ENCODE measurements around the gene KNL1. TPM values are rescaled to one million over a fixed set of nuclear protein-coding genes. Genes with fewer than 3 reads are reported as not detected.

KNL1 gene
- total and polyA plus RNA-seq, 10 of the 15 experiments (the other 5 are each of a cell fraction or from before 2014, with no cell fraction given) = 10.9 to 55.5 (median 28.4) TPM

- no peak overlapping the region for H2AFZ ChIP-seq (ENCODE audit: control insufficient read depth, low read depth, low read length)
- DNase-seq (ENCODE audit: low read depth, low spot score) = peak; percentile 94
- peak; percentile 89 for ATAC-seq
- H4K20me1 ChIP-seq (ENCODE audit: control insufficient read depth, insufficient read depth) = no peaks in the 10 kb centered on the region
- FAIRE-seq = peak; percentile 96
- H3K9ac ChIP-seq (ENCODE audit: control insufficient read depth, insufficient read depth, low read length) = peak overlapping the region; percentile 33
- H3K4me2 ChIP-seq (ENCODE audit: control insufficient read depth, insufficient read depth) = peak overlapping the region; percentile 90
- peaks cover 78% of the 10 kb centered on the region for H3K4me1 ChIP-seq (ENCODE audit: control insufficient read depth, insufficient read depth, low read length)
- RAD21 ChIA-PET (ENCODE audit: unreplicated experiment) = interaction anchor here (0.9 to 2.3 kb wide), 12 partner anchors 9 to 320 kb away, joined by 3 to 23 read pairs (median 5); partner anchors contain the start of genes CCDC32 and RPUSD2
- H3K36me3 ChIP-seq (ENCODE audit: control insufficient read depth in 2 of 2, insufficient read depth in 2 of 2, low read length in 1 of 2) = peaks cover 0 to 10% of the 10 kb centered on the region in 2 experiments; a peak in 1 of 4 replicates
- peak overlapping the region; percentile 89 for H3K27ac ChIP-seq (ENCODE audit: control insufficient read depth, insufficient read depth)
- H3K79me2 ChIP-seq (ENCODE audit: control insufficient read depth, insufficient read depth, low read length) = peaks cover 15% of the 10 kb centered on the region
- no peaks in the 10 kb centered on the region for H3K27me3 ChIP-seq (replicated peaks in 1 of 2; ENCODE audit: control insufficient read depth in 2 of 2, insufficient read depth in 2 of 2, low read length in 1 of 2)
- SMC1A ChIA-PET (ENCODE audit: uncharacterized antibody, unreplicated experiment) = interaction anchor here (0.6 to 6.2 kb wide), 10 partner anchors 9 to 207 kb away, joined by 3 to 60 read pairs (median 6); partner anchors contain the start of genes CCDC32 and RPUSD2
- under 1% methylated on average over 6 of the region's 6 CpGs for WGBS (ENCODE audit: insufficient coverage, insufficient replicate concordance, low lambda C conversion rate, missing lambda C conversion rate)
- BruUV-seq (replicated peaks) = TSS peak; percentile 3
- in situ Hi-C loops (cut with MboI) = no loop called here
- intact Hi-C loops (cut with micrococcal nuclease; ENCODE audit: unreplicated experiment) = loop anchor here (2.0 kb wide), 1 partner anchor 14 kb away; the partner anchor contains the start of gene CCDC32
- POLR2A ChIA-PET = interaction anchor here (0.7 to 1.9 kb wide), 8 partner anchors 9 to 321 kb away, joined by 3 to 11 read pairs (median 5); partner anchors contain the start of genes CCDC32 and RPUSD2
- CTCF ChIA-PET = interaction anchor here (0.6 to 1.5 kb wide), 6 partner anchors 12 to 448 kb away, joined by 3 to 5 read pairs (median 4); partner anchors contain the start of gene RPUSD2
- H3K9me3 ChIP-seq (replicated peaks; ENCODE audit: control insufficient read depth, insufficient read depth, low read length) = no peaks in the 10 kb centered on the region; the same call in 2 of the 3 replicates
- peak overlapping the region; percentile 17; the same call in 1 of the 2 replicates for H3K4me3 ChIP-seq
- TF ChIP-seq CTCF (IDR thresholded peaks at IDR 0.05 in 2 of 3, conservative IDR thresholded peaks at IDR 0.05 in 1 of 3; ENCODE audit: control insufficient read depth in 2 of 3, extremely low read depth in 1 of 3, insufficient read depth in 1 of 3, low read depth in 3 of 3, low read length in 3 of 3) (no peak), MYB (IDR thresholded peaks at IDR 0.05; ENCODE audit: borderline replicate concordance, low read depth, low read length) (0 out of 2 replicates have a peak, but pooled peaks have one; percentile 12), ZNF384 (IDR thresholded peaks at IDR 0.05; ENCODE audit: borderline replicate concordance, low read depth, low read length) (peak; percentile 68), EED (IDR thresholded peaks at IDR 0.05; ENCODE audit: low read depth) (peak; percentile 99), NFIC (IDR thresholded peaks at IDR 0.05; ENCODE audit: low read depth, low read length) (peak; percentile 97), ATF7 (IDR thresholded peaks at IDR 0.05; ENCODE audit: low read depth) (peak; percentile 83), NRF1 (conservative IDR thresholded peaks at IDR 0.05; ENCODE audit: low read depth, low read length) (no peak), MXI1 (IDR thresholded peaks at IDR 0.05; ENCODE audit: low read depth, low read length) (peak; percentile 90; the same call in 1 of the 2 replicates), BMI1 (IDR thresholded peaks at IDR 0.05; ENCODE audit: borderline replicate concordance) (peak; percentile 78), SPI1 (IDR thresholded peaks at IDR 0.05; ENCODE audit: borderline replicate concordance, insufficient read depth, low read depth, low read length) (peak; percentile 99), SIN3A (IDR thresholded peaks at IDR 0.05; ENCODE audit: low read depth, low read length) (no peak), SIX5 (IDR thresholded peaks at IDR 0.05; ENCODE audit: low read depth, low read length, severe bottlenecking) (no peak), ZSCAN29 (IDR thresholded peaks at IDR 0.05) (no peak), HDAC6 (IDR thresholded peaks at IDR 0.05; ENCODE audit: unreplicated experiment) (no peak), RB1 (IDR thresholded peaks at IDR 0.05; ENCODE audit: borderline replicate concordance) (no peak), DPF2 (IDR thresholded peaks at IDR 0.05) (peak; percentile 97), IRF5 (IDR thresholded peaks at IDR 0.05; ENCODE audit: borderline replicate concordance) (no peak)
These were observed 43.6 kb upstream of the KNL1 start for GRCh38 chr15:40550341-40551037.

All from GM12878 (cell line).